Colonic mucosa (tissue), 4 donors: Measurements from ENCODE around the gene UNKL. TPM values are rescaled to one million over a fixed set of nuclear protein-coding genes. Genes with fewer than 3 reads are reported as not detected.
A peak's percentile ranks its signal among the peaks of the same experiment; 100 is the strongest.

Experiments
- DNase-seq: peaks from one replicate; pipeline ENCODE4 v3.0.0-alpha.2; 2020
- H3K27ac ChIP-seq: fragments of 200-600 bp; one replicate; pipeline ENCODE4 v1.8.0; 2021
- H3K27me3 ChIP-seq: fragments of 200-600 bp; one replicate; pipeline ENCODE4 v1.8.0; 2021
- H3K36me3 ChIP-seq: fragments of 200-600 bp; one replicate; pipeline ENCODE4 v1.8.0; 2021
- H3K4me1 ChIP-seq: fragments of 200-600 bp; one replicate; pipeline ENCODE4 v1.8.0; 2021; ENCODE audit warnings: mild to moderate bottlenecking
- H3K4me3 ChIP-seq: fragments of 200-600 bp; one replicate; pipeline ENCODE4 v1.8.0; 2021
- H3K9ac ChIP-seq, 2 donors: one replicate each; pipeline ENCODE4 v1.7.0; 2013; ENCODE audit warnings: control low read depth in 2 of 2, low read depth in 2 of 2, low read length in 2 of 2
- H3K9me3 ChIP-seq: fragments of 200-600 bp; one replicate; pipeline ENCODE4 v1.8.0; 2021
- intact Hi-C: fragments of 100-400 bp; cut with DNase I; formaldehyde crosslinking; loops from one replicate; pipeline ENCODE4 v1.14.1; 2022
- total RNA-seq, 2 donors: library from RNA; stranded (reverse); fragmentation: NEBNext Ultra II Directional in 1 of 2; extraction: Animal tissue kit (Norgen Biotek cat#: 25700) in 1 of 2; gene quantifications; one replicate each; pipeline ENCODE4 v1.2.1, GENCODE V29; 2021
- TF ChIP-seq, protein P1 (sequence below): fragments of 200-600 bp; IDR thresholded peaks from one replicate; pipeline ENCODE4 v1.8.0; 2022; ENCODE audit warnings: antibody characterized with exemption, mild to moderate bottlenecking
- donor health status: healthy.
- donor health status: DM: no; HTN: no; CAD: no.
- donor health status: DM: no; HTN: no; CAD: no.

The UNKL gene
- total RNA-seq, 2 donors from 2014 or later: 11.1 to 11.8 TPM

DNA sequence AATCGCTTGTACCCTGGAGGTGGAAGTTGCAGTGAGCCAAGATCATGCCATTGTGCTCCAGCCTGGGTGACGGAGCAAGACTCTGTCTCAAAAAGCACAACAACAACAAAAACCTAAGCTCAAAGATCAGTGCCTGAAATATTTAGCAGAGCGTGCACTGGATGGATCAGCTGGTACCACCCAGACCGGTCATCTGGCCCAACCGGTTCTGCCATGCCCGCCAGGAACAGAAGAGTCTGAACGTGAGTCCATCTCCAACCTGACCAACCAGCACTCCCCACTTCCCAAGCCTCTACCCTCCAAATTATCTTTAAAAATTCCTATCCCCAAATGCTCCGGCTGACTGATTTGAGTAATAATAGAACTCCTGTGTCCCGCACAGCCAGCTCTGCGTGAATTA is 7.6 kb upstream of the UNKL start:
- TF ChIP-seq, protein P1, sequence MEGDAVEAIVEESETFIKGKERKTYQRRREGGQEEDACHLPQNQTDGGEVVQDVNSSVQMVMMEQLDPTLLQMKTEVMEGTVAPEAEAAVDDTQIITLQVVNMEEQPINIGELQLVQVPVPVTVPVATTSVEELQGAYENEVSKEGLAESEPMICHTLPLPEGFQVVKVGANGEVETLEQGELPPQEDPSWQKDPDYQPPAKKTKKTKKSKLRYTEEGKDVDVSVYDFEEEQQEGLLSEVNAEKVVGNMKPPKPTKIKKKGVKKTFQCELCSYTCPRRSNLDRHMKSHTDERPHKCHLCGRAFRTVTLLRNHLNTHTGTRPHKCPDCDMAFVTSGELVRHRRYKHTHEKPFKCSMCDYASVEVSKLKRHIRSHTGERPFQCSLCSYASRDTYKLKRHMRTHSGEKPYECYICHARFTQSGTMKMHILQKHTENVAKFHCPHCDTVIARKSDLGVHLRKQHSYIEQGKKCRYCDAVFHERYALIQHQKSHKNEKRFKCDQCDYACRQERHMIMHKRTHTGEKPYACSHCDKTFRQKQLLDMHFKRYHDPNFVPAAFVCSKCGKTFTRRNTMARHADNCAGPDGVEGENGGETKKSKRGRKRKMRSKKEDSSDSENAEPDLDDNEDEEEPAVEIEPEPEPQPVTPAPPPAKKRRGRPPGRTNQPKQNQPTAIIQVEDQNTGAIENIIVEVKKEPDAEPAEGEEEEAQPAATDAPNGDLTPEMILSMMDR: no peak
- no peak for DNase-seq
- H3K36me3 ChIP-seq: no peaks in the 10 kb centered on the region
- H3K27ac ChIP-seq: no peak overlapping the region
- intact Hi-C loops: no loop called here
- H3K4me1 ChIP-seq: peaks cover 3% of the 10 kb centered on the region
- H3K9ac ChIP-seq: no peak overlapping the region
- H3K4me3 ChIP-seq: no peak overlapping the region
- H3K27me3 ChIP-seq: no peaks in the 10 kb centered on the region
- H3K9me3 ChIP-seq: no peaks in the 10 kb centered on the region

DNA sequence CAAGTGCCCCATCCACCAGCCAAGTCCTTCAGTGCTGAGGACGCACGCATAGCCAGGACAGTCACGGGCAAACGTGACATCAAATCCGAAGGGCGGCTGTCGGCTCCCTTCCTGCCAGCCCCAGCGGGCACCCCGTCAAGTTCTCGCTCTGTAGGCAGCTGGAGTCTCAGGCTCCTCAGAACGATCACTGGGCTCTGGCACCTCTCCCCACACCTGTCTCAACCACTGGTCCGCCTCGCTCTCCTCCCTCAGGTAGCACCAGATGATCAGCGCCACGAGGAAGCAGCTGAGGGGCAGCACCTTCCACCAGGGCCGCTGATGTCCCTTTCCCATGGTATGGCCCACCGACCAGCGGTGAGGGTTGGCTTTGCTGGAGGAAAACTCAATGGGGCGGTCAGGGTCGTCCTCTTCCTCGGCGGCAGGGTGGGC is 5.6 kb upstream of the UNKL start:
- Histone ChIP-seq H3K27ac (peak overlapping the region; percentile 82), H3K4me1 (peaks cover 3% of the 10 kb centered on the region), H3K27me3 (no peaks in the 10 kb centered on the region), H3K9ac (peak overlapping the region; percentile 80 to 91), H3K36me3 (no peaks in the 10 kb centered on the region), H3K9me3 (no peaks in the 10 kb centered on the region), H3K4me3 (peak overlapping the region; percentile 90)
- intact Hi-C loops: no loop called here
- TF ChIP-seq, protein P1: no peak
- DNase-seq: no peak

DNA sequence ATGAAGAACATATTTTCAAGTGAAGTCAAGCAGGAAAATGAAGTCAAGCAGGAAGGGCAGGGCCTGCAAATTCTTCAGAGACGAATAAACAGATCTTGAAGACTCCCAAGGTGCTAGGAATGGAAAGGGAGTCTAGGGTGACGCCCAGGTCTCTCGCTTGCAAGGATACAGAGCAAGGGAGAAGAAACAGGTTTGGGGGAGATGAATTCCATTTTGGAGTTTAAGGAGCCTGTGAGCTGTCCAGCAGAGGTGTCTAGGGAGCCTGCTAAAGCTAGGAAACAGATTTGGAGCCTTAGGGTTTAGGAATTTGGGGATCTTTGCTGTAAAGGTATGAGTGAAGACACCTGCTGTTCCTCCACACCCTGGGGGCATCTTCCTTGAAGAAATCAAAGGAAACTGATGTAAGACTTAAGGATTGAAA is 2.0 kb upstream of the UNKL start:
- no peak for DNase-seq
- Histone ChIP-seq H3K36me3 (no peaks in the 10 kb centered on the region), H3K27me3 (no peaks in the 10 kb centered on the region), H3K27ac (no peak overlapping the region), H3K9me3 (no peaks in the 10 kb centered on the region), H3K9ac (no peak overlapping the region), H3K4me3 (no peak overlapping the region), H3K4me1 (peaks cover 3% of the 10 kb centered on the region)
- intact Hi-C loops: no loop called here
- TF ChIP-seq, protein P1: no peak

DNA sequence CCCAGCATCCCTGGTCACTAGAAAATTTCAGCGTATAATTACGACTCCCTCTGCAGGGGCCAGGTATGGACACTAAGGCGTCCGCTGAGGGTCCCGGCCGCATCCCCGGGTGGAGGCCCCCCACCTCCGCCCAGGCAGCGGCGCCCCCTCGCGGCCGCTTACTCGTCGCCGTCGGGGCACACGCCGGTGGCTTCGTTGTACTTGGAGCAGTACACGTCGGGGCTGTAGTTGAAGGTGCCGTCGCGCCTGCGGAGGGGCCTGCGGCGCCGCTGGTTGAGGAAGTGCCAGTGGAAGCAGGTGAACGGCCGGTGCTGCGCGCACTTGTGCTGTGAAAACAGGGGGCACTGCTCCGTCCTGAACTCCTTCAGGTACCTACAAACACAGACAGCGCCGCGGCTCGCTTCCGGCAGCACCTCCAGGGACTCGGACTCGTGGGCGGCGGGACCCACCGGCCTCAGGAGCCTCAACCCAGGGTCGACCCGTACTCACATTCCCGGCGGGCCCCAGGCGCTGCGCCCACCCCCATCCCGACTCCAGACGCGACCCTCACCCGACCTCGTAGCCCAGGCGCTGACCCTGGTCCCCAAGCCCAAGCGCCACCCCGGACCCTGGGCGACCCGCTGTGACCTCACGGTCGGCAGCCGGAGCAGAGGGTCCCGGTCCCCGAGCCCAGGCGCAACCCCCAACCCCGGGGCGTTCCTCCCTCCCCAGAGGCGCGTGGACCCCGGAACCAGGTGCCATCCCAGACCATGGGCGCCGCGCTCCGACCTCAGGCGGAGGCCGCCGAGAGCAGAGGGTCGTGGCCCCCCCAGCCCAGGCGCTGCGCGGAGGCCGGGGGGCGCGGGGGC is 596 bp downstream of the UNKL start:
- H3K4me1 ChIP-seq: no peaks in the 10 kb centered on the region
- TF ChIP-seq, protein P1: peak; percentile 65
- H3K27me3 ChIP-seq: no peaks in the 10 kb centered on the region
- peak; percentile 73 for DNase-seq
- peak overlapping the region; percentile 75 for H3K27ac ChIP-seq
- H3K9me3 ChIP-seq: no peaks in the 10 kb centered on the region
- H3K36me3 ChIP-seq: no peaks in the 10 kb centered on the region
- peak overlapping the region; percentile 77 to 93 for H3K9ac ChIP-seq
- peak overlapping the region; percentile 70 for H3K4me3 ChIP-seq
- intact Hi-C loops: no loop called here

DNA sequence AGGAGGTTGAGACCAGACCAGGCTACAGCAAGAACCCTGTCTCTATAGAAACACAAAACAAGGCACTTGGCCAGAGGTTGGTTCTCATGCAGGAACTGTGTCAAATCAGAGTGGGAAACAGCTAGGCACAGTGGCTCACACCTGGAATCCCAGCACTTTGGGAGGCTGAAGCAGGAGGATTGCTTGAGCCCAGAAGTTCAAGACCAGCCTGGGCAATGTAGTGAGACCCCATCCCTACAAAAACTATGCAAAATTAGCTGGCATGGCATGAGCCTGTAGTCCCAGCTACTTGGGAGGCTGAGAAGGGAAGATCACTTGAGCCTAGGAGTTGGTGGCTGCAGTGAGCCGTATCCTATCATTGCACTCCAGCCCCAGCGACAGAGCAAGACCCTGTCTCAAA is 1.7 kb downstream of the UNKL start:
- no peak for DNase-seq
- no peak overlapping the region for H3K27ac ChIP-seq
- no peak overlapping the region for H3K4me3 ChIP-seq
- H3K27me3 ChIP-seq: no peaks in the 10 kb centered on the region
- TF ChIP-seq, protein P1: no peak
- H3K9ac ChIP-seq: no peak overlapping the region
- intact Hi-C loops: no loop called here
- H3K4me1 ChIP-seq: peaks cover 4% of the 10 kb centered on the region
- H3K36me3 ChIP-seq: no peaks in the 10 kb centered on the region
- no peaks in the 10 kb centered on the region for H3K9me3 ChIP-seq
